K562 (cell line): ENCODE data around the gene LRRC71. TPM values are rescaled to one million over a fixed set of nuclear protein-coding genes. Genes with fewer than 3 reads are reported as not detected.

Source experiments
- CAMTA2 ChIP-seq: fragments of 250-450 bp; sonication (Bioruptor Pico); conservative IDR thresholded peaks from 2 replicates; pipeline ENCODE4 v1.5.1; 2022
- CBX3 ChIP-seq, 2 experiments: IDR thresholded peaks; 1 replicate in 1 of 2; 2 replicates in 1 of 2; pipeline ENCODE4 v1.6.1; 2012; ENCODE audit warnings: inconsistent platforms in 2 of 2, low read length in 2 of 2, borderline replicate concordance in 1 of 2, control low read depth in 1 of 2
- DDX20 ChIP-seq: fragments of 450-650 bp; IDR thresholded peaks from 2 replicates; pipeline ENCODE4 v1.6.1; 2016; ENCODE audit warnings: missing genetic modification characterization, low read depth, mild to moderate bottlenecking, missing compliant biosample characterization, moderate library complexity
- EGR1 ChIP-seq: fragments of 450-650 bp; conservative IDR thresholded peaks from 2 replicates; pipeline ENCODE4 v1.6.1; 2017; ENCODE audit warnings: mild to moderate bottlenecking
- HDAC1 ChIP-seq, 2 experiments: fragments of 450-650 bp; IDR thresholded peaks; 2 replicates each; pipeline ENCODE4 v1.6.1; 2016 to 2017; ENCODE audit warnings: inconsistent platforms in 1 of 2, mild to moderate bottlenecking in 1 of 2, moderate library complexity in 1 of 2
- HEY1 ChIP-seq: fragments of 250-450 bp; sonication (Bioruptor Pico); IDR thresholded peaks from 2 replicates; pipeline ENCODE4 v1.5.0; 2020; ENCODE audit warnings: mild to moderate bottlenecking, moderate library complexity, borderline replicate concordance
- HNRNPH1 ChIP-seq: fragments of 200-400 bp; formaldehyde crosslinking; optimal IDR thresholded peaks from 2 replicates; pipeline ENCODE3; 2017; ENCODE audit warnings: low read depth, mild to moderate bottlenecking, low read length, moderate library complexity
- NCOA2 ChIP-seq, 2 experiments: fragments of 450-650 bp; IDR thresholded peaks; 2 replicates each; pipeline ENCODE4 v1.6.1; 2018; ENCODE audit warnings: mild to moderate bottlenecking in 2 of 2, moderate library complexity in 1 of 2; ENCODE audit not compliant: partially characterized antibody in 2 of 2
- NFRKB ChIP-seq: fragments of 450-650 bp; IDR thresholded peaks from 2 replicates; pipeline ENCODE4 v1.6.1; 2016; ENCODE audit warnings: low read depth
- NR1H2 ChIP-seq: sonication (generic); formaldehyde crosslinking; IDR thresholded peaks from 2 replicates; pipeline ENCODE4 v1.4.0; 2020; ENCODE audit warnings: mild to moderate bottlenecking, missing genetic modification reagents
- PCBP2 ChIP-seq: fragments of 200-400 bp; formaldehyde crosslinking; IDR thresholded peaks from 2 replicates; pipeline ENCODE4 v1.6.1; 2018; ENCODE audit warnings: low read length, low read depth, mild to moderate bottlenecking, moderate library complexity; ENCODE audit not compliant: poor library complexity, severe bottlenecking
- PHF20 ChIP-seq: fragments of 450-650 bp; IDR thresholded peaks from 2 replicates; pipeline ENCODE4 v1.6.1; 2018; ENCODE audit not compliant: partially characterized antibody
- PTBP1 ChIP-seq: fragments of 200-400 bp; formaldehyde crosslinking; IDR thresholded peaks from 2 replicates; pipeline ENCODE4 v1.6.1; 2017; ENCODE audit warnings: low read depth, low read length
- RBFOX2 ChIP-seq: fragments of 200-400 bp; formaldehyde crosslinking; IDR thresholded peaks from 2 replicates; pipeline ENCODE4 v1.6.1; 2017; ENCODE audit warnings: low read depth, mild to moderate bottlenecking, low read length, moderate library complexity
- RFX5 ChIP-seq: IDR thresholded peaks from 2 replicates; pipeline ENCODE4 v1.6.1; 2011; ENCODE audit warnings: low read depth, mild to moderate bottlenecking, improper control_type of control experiment, low read length
- SRSF3 ChIP-seq: fragments of 200-400 bp; formaldehyde crosslinking; IDR thresholded peaks from 2 replicates; pipeline ENCODE4 v1.6.1; 2016; ENCODE audit warnings: mild to moderate bottlenecking, low read length, moderate library complexity; ENCODE audit not compliant: insufficient read depth
- TAF15 ChIP-seq: fragments of 200-400 bp; formaldehyde crosslinking; IDR thresholded peaks from 2 replicates; pipeline ENCODE4 v1.6.1; 2017; ENCODE audit warnings: mild to moderate bottlenecking, low read depth, low read length, moderate library complexity
- TEAD4 ChIP-seq, 2 experiments: sonication (generic) in 1 of 2; formaldehyde crosslinking in 1 of 2; IDR thresholded peaks; 2 replicates each; pipeline versions ENCODE4 v1.6.1 to v1.8.0; 2012 to 2022; ENCODE audit warnings: borderline replicate concordance in 1 of 2, inconsistent platforms in 1 of 2, low read length in 1 of 2, mild to moderate bottlenecking in 1 of 2, missing genetic modification reagents in 1 of 2
- WHSC1 ChIP-seq: IDR thresholded peaks from one replicate; pipeline ENCODE4 v1.6.1; 2012; ENCODE audit warnings: low read length, control low read depth, inconsistent platforms
- ZNF212 ChIP-seq: fragments of 450-650 bp; formaldehyde crosslinking; IDR thresholded peaks from 2 replicates; pipeline ENCODE4 v1.4.0; 2020; ENCODE audit warnings: mild to moderate bottlenecking
- ZNF444 ChIP-seq: fragments of 250-450 bp; sonication (Bioruptor Pico); IDR thresholded peaks from 2 replicates; pipeline ENCODE4 v1.4.0; 2020; ENCODE audit warnings: mild to moderate bottlenecking, moderate library complexity
- polyA plus RNA-seq, 8 experiments: library from polyadenylated mRNA; depleted of rRNA in 4 of 8; stranded (reverse) in 5 of 8; unstranded in 3 of 8; fragments of >200 nt; fragmentation: Nextera tagmentation in 2 of 8; fragmentation: Illumina TruSeq in 1 of 8; extraction: Ambion mirVana in 2 of 8; extraction: Trizol in 1 of 8; gene quantifications; 2 replicates each; pipeline versions ENCODE4 v1.2.1 to v1.2.3, GENCODE V29; 2011 to 2014; ENCODE audit warnings: inconsistent platforms in 1 of 8, missing spikeins in 1 of 8
- total RNA-seq, 7 experiments: library from RNA; depleted of rRNA in 6 of 7; stranded (reverse); fragments of >200 nt in 6 of 7; fragmentation: Illumina TruSeq in 2 of 7; extraction: Trizol in 2 of 7; gene quantifications; 2 replicates each; pipeline versions ENCODE4 v1.2.1 to v1.2.3, GENCODE V29; 2011 to 2021; ENCODE audit warnings: low replicate concordance in 1 of 7
- TF ChIP-seq, protein P1 (sequence below), 2 experiments: fragments of 450-650 bp in 1 of 2; IDR thresholded peaks; 2 replicates each; pipeline ENCODE4 v1.6.1; 2011 to 2017; ENCODE audit warnings: low read depth in 2 of 2, antibody characterized with exemption in 1 of 2, borderline replicate concordance in 1 of 2, low read length in 1 of 2, mild to moderate bottlenecking in 1 of 2, mixed read lengths in 1 of 2; ENCODE audit not compliant: control insufficient read depth in 1 of 2
- TF ChIP-seq, protein P2 (sequence below), 2 experiments: fragments of 450-650 bp; conservative IDR thresholded peaks; 2 replicates each; pipeline ENCODE4 v1.6.1; 2017; ENCODE audit warnings: mild to moderate bottlenecking in 2 of 2, moderate library complexity in 2 of 2
- TF ChIP-seq, protein P3 (sequence below): fragments of 450-650 bp; IDR thresholded peaks from 2 replicates; pipeline ENCODE4 v1.6.1; 2018; ENCODE audit warnings: mild to moderate bottlenecking, low read depth; ENCODE audit not compliant: partially characterized antibody

LRRC71 gene
- total and polyA plus RNA-seq, 9 of the 15 experiments (the other 6 are each of a cell fraction or from before 2014, with no cell fraction given) = 0.06 to 1.2 (median 0.51) TPM; not detected in 1

DNA sequence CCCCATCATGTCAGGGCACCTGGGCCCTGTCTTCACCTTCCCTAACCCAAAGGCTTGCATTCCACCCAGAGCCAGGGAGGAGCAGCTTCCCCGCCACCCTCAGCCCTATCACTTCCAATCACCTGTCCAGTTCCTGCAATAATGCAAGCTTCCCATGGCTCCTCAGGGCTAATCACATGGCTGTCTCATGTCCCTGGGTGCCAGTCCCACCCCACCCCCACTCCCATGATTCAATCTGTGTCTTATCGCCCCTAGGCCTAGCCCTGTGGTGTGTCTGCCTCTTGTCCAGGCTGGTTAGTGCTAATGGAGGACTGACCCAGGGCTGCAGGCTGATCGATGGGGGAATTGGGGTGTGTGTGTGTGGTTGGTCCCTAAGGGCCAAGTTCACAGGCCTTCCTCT, 37.9 kb upstream of the LRRC71 start (continued):
- TF ChIP-seq HEY1 (CRISPR knock-in tag) (no peak), TAF15 (no peak), TEAD4 (IDR thresholded peaks at IDR 0.05; ENCODE audit: low read length) (peak; percentile 24; the same call in 1 of the 2 replicates), TEAD4 (CRISPR knock-in tag; IDR thresholded peaks at IDR 0.05; ENCODE audit: borderline replicate concordance) (no peak), CAMTA2 (no peak), NCOA2 (IDR thresholded peaks at IDR 0.05; ENCODE audit: partially characterized antibody in 2 of 2) (no peak), SRSF3 (no peak), HDAC1 (IDR thresholded peaks at IDR 0.05) (peak in 1 of 2 experiments; percentile 23; a peak in 1 of 4 replicates), EGR1 (no peak), PCBP2 (no peak), WHSC1 (no peak), RFX5 (no peak), PHF20 (no peak), NFRKB (no peak), ZNF444 (CRISPR knock-in tag) (no peak), CBX3 (IDR thresholded peaks at IDR 0.05; ENCODE audit: borderline replicate concordance in 1 of 2, low read length in 2 of 2) (no peak), HNRNPH1 (no peak), PTBP1 (no peak), RBFOX2 (no peak), DDX20 (tag) (no peak), ZNF212 (CRISPR knock-in tag) (no peak), NR1H2 (no peak)
- TF ChIP-seq, protein P1, sequence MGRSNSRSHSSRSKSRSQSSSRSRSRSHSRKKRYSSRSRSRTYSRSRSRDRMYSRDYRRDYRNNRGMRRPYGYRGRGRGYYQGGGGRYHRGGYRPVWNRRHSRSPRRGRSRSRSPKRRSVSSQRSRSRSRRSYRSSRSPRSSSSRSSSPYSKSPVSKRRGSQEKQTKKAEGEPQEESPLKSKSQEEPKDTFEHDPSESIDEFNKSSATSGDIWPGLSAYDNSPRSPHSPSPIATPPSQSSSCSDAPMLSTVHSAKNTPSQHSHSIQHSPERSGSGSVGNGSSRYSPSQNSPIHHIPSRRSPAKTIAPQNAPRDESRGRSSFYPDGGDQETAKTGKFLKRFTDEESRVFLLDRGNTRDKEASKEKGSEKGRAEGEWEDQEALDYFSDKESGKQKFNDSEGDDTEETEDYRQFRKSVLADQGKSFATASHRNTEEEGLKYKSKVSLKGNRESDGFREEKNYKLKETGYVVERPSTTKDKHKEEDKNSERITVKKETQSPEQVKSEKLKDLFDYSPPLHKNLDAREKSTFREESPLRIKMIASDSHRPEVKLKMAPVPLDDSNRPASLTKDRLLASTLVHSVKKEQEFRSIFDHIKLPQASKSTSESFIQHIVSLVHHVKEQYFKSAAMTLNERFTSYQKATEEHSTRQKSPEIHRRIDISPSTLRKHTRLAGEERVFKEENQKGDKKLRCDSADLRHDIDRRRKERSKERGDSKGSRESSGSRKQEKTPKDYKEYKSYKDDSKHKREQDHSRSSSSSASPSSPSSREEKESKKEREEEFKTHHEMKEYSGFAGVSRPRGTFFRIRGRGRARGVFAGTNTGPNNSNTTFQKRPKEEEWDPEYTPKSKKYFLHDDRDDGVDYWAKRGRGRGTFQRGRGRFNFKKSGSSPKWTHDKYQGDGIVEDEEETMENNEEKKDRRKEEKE (IDR thresholded peaks at IDR 0.05; ENCODE audit: borderline replicate concordance in 1 of 2, control insufficient read depth in 1 of 2, low read depth in 2 of 2, low read length in 1 of 2) = no peak
- TF ChIP-seq, protein P2, sequence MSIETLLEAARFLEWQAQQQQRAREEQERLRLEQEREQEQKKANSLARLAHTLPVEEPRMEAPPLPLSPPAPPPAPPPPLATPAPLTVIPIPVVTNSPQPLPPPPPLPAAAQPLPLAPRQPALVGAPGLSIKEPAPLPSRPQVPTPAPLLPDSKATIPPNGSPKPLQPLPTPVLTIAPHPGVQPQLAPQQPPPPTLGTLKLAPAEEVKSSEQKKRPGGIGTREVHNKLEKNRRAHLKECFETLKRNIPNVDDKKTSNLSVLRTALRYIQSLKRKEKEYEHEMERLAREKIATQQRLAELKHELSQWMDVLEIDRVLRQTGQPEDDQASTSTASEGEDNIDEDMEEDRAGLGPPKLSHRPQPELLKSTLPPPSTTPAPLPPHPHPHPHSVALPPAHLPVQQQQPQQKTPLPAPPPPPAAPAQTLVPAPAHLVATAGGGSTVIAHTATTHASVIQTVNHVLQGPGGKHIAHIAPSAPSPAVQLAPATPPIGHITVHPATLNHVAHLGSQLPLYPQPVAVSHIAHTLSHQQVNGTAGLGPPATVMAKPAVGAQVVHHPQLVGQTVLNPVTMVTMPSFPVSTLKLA (conservative IDR thresholded peaks at IDR 0.05) = no peak; a peak in 1 of 4 replicates
- TF ChIP-seq, protein P3, sequence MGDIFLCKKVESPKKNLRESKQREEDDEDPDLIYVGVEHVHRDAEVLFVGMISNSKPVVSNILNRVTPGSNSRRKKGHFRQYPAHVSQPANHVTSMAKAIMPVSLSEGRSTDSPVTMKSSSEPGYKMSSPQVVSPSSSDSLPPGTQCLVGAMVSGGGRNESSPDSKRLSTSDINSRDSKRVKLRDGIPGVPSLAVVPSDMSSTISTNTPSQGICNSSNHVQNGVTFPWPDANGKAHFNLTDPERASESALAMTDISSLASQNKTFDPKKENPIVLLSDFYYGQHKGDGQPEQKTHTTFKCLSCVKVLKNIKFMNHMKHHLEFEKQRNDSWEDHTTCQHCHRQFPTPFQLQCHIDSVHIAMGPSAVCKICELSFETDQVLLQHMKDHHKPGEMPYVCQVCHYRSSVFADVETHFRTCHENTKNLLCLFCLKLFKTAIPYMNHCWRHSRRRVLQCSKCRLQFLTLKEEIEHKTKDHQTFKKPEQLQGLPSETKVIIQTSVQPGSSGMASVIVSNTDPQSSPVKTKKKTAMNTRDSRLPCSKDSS = no peak
